Transverse colon (tissue), 4 donors: Measurements from ENCODE around the gene OR6K2. TPM values are rescaled to one million over a fixed set of nuclear protein-coding genes. Genes with fewer than 3 reads are reported as not detected.

Source experiments
- DNase-seq: peaks from one replicate; pipeline ENCODE4 v3.0.0-alpha.2; 2019
- H3K27ac ChIP-seq, 4 donors: fragments of 200-600 bp; sonication (generic); 2 replicates each; pipeline ENCODE4 v1.5.1; 2016 to 2018; ENCODE audit warnings: inconsistent platforms in 4 of 4
- H3K27me3 ChIP-seq: fragments of 200-600 bp; sonication (generic); 2 replicates; pipeline ENCODE4 v1.5.1; 2017; ENCODE audit warnings: inconsistent platforms
- H3K36me3 ChIP-seq, 4 donors: fragments of 200-600 bp; sonication (generic); 2 replicates each; pipeline ENCODE4 v1.5.1; 2017 to 2019; ENCODE audit warnings: inconsistent platforms in 4 of 4
- H3K4me1 ChIP-seq, 4 donors: fragments of 200-600 bp; sonication (generic); 2 replicates each; pipeline ENCODE4 v1.5.1; 2017 to 2020; ENCODE audit warnings: inconsistent platforms in 4 of 4
- H3K4me3 ChIP-seq, 4 donors: fragments of 200-600 bp; sonication (generic); 1 replicate in 1 of 4; 2 replicates in 3 of 4; pipeline versions ENCODE4 v1.5.1 to v1.6.1; 2017 to 2019; ENCODE audit warnings: inconsistent platforms in 4 of 4
- H3K9me3 ChIP-seq, 2 donors: fragments of 200-600 bp; sonication (generic); 2 replicates each; pipeline ENCODE4 v1.5.1; 2017 to 2019; ENCODE audit warnings: inconsistent platforms in 2 of 2
- CTCF ChIP-seq, 5 experiments: fragments of 200-600 bp in 3 of 5; fragments of 450-650 bp in 2 of 5; sonication (generic) in 3 of 5; IDR thresholded peaks; 1 replicate in 2 of 5; 2 replicates in 3 of 5; pipeline ENCODE4 v1.5.1; 2016 to 2017; ENCODE audit warnings: antibody characterized with exemption in 5 of 5, inconsistent platforms in 3 of 5, mild to moderate bottlenecking in 2 of 5, moderate library complexity in 1 of 5
- EP300 ChIP-seq: sonication (generic); formaldehyde crosslinking; IDR thresholded peaks from one replicate; pipeline ENCODE4 v1.6.1; 2017; ENCODE audit warnings: antibody characterized with exemption, low read depth
- POLR2A ChIP-seq: fragments of 450-650 bp; IDR thresholded peaks from one replicate; pipeline ENCODE4 v1.6.1; 2016; ENCODE audit warnings: antibody characterized with exemption, mild to moderate bottlenecking, moderate library complexity
- POLR2AphosphoS5 ChIP-seq, 3 donors: sonication (generic); formaldehyde crosslinking; IDR thresholded peaks; one replicate each; pipeline ENCODE4 v1.6.1; 2016; ENCODE audit warnings: antibody characterized with exemption in 3 of 3
- WGBS, 2 donors: methylation state at CpG; one replicate each; pipeline ENCODE4 v1.1.5; 2018; ENCODE audit warnings: low coverage in 1 of 2; 5-methylcytosine and 5-hydroxymethylcytosine counted together
- in situ Hi-C, 4 donors: fragments of 200-750 bp; cut with MboI; loops; one replicate each; pipeline versions ENCODE4 v1.15.0 to v1.15.1; 2017; ENCODE audit warnings: low sequenced_read_pairs in 3 of 4, low pct_ligation_motif_present in 1 of 4, low pct_unique_long_range_greater_than_20kb in 1 of 4
- intact Hi-C: fragments of 100-400 bp; cut with DNase I; formaldehyde crosslinking; loops from one replicate; pipeline ENCODE4 v1.15.1; 2023; ENCODE audit warnings: low total_unique reads
- total RNA-seq, 4 donors: library from RNA; depleted of rRNA; stranded (reverse); fragments of >200 nt; gene quantifications; one replicate each; pipeline ENCODE4 v1.1.0, GENCODE V29; 2016

The OR6K2 gene
- total RNA-seq, 4 donors from 2014 or later = not detected

GRCh38 chr1:158730453-158730852 is 30.0 kb upstream of the OR6K2 start:
- intact Hi-C loops (no loop called here), in situ Hi-C loops (no loop called here)
- H3K27me3 ChIP-seq = no peaks in the 10 kb centered on the region
- no peaks in the 10 kb centered on the region for H3K4me1 ChIP-seq
- WGBS, 2 donors = 47 to 52% methylated on average over 4 of the region's 4 CpGs
- no peaks in the 10 kb centered on the region for H3K36me3 ChIP-seq
- DNase-seq = no peak
- H3K4me3 ChIP-seq = no peak overlapping the region
- TF ChIP-seq POLR2A = no peak
- TF ChIP-seq CTCF (IDR thresholded peaks at IDR 0.05) = no peak
- no peak for TF ChIP-seq POLR2AphosphoS5 (IDR thresholded peaks at IDR 0.05)
- no peak for TF ChIP-seq EP300
- no peak overlapping the region for H3K27ac ChIP-seq
- no peaks in the 10 kb centered on the region for H3K9me3 ChIP-seq

- Histone ChIP-seq H3K36me3 (no peaks in the 10 kb centered on the region), H3K27ac (no peak overlapping the region), H3K4me1 (no peaks in the 10 kb centered on the region), H3K4me3 (no peak overlapping the region), H3K9me3 (no peaks in the 10 kb centered on the region), H3K27me3 (no peaks in the 10 kb centered on the region)
- TF ChIP-seq CTCF (IDR thresholded peaks at IDR 0.05) (no peak), POLR2A (no peak), POLR2AphosphoS5 (IDR thresholded peaks at IDR 0.05) (no peak), EP300 (no peak)
- no peak for DNase-seq
- intact Hi-C loops (no loop called here), in situ Hi-C loops (no loop called here)
- WGBS, 2 donors = 42 to 61% methylated on average over 2 to 3 of the region's 3 CpGs
Observed at GRCh38 chr1:158728510-158729225, 28.2 kb upstream of the OR6K2 start.

GRCh38 chr1:158724442-158724841 is 24.0 kb upstream of the OR6K2 start:
- in situ Hi-C loops (no loop called here), intact Hi-C loops (no loop called here)
- H3K36me3 ChIP-seq = no peaks in the 10 kb centered on the region
- H3K4me3 ChIP-seq = no peak overlapping the region
- H3K27ac ChIP-seq = no peak overlapping the region
- TF ChIP-seq CTCF (IDR thresholded peaks at IDR 0.05) (no peak), POLR2AphosphoS5 (IDR thresholded peaks at IDR 0.05) (no peak), EP300 (no peak), POLR2A (no peak)
- 93% methylated on average over 5 of the region's 5 CpGs; no CpG with 5 or more reads in 1 of the 2 donors for WGBS, 2 donors
- no peak for DNase-seq
- no peaks in the 10 kb centered on the region for H3K4me1 ChIP-seq
- no peaks in the 10 kb centered on the region for H3K27me3 ChIP-seq
- no peaks in the 10 kb centered on the region for H3K9me3 ChIP-seq

- Histone ChIP-seq H3K4me1 (no peaks in the 10 kb centered on the region), H3K36me3 (no peaks in the 10 kb centered on the region), H3K9me3 (no peaks in the 10 kb centered on the region), H3K27me3 (no peaks in the 10 kb centered on the region), H3K4me3 (no peak within 1 kb of the TSS), H3K27ac (no peak within 1 kb of the TSS)
- no peak for TF ChIP-seq POLR2A
- no peak for TF ChIP-seq CTCF (IDR thresholded peaks at IDR 0.05)
- TF ChIP-seq EP300 = no peak
- TF ChIP-seq POLR2AphosphoS5 (IDR thresholded peaks at IDR 0.05) = no peak
- intact Hi-C loops = no loop called here
- in situ Hi-C loops = no loop called here
- WGBS, 2 donors = 69 to 75% methylated on average over 2 of the region's 2 CpGs
- DNase-seq = no peak
Observed at GRCh38 chr1:158720620-158721019, 20.2 kb upstream of the OR6K2 start, which contains the start of gene OR6K3. OR6K3 (minus strand) TSS chr1:158720720; CDS start chr1:158718115, 2,605 bp downstream.
